HG03558 (cell line): ENCODE data around the gene STK16.

Experiments
- ATAC-seq: cut with Tn5 transposase; IDR thresholded peaks from one replicate; pipeline ENCODE4 v1.9.1; 2021; ENCODE audit warnings: moderate number of reproducible peaks; ENCODE audit not compliant: unreplicated experiment; ENCODE audit errors: extremely low read depth

STK16 gene

GRCh38 chr2:219261024-219261855 is 16.0 kb downstream of the STK16 start:
- no peak for ATAC-seq

- no peak for ATAC-seq
Observed at GRCh38 chr2:219266232-219266631, 21.0 kb downstream of the STK16 start.

GRCh38 chr2:219266886-219267285 is 21.6 kb downstream of the STK16 start:
- ATAC-seq = no peak

- no peak for ATAC-seq
Observed at GRCh38 chr2:219268294-219268693, 23.0 kb downstream of the STK16 start.

GRCh38 chr2:219269362-219270054 is 24.2 kb downstream of the STK16 start:
- no peak for ATAC-seq

- ATAC-seq = no peak
Observed at GRCh38 chr2:219270055-219270372, 24.7 kb downstream of the STK16 start.

- no peak for ATAC-seq
Observed at GRCh38 chr2:219271021-219271420, 25.7 kb downstream of the STK16 start.

- ATAC-seq = no peak
Observed at GRCh38 chr2:219272356-219272755, 27.1 kb downstream of the STK16 start.

- ATAC-seq = no peak
Observed at GRCh38 chr2:219272995-219273394, 27.7 kb downstream of the STK16 start.

GRCh38 chr2:219273937-219274336 is 28.7 kb downstream of the STK16 start:
- ATAC-seq = no peak

GRCh38 chr2:219274361-219274921 is 29.2 kb downstream of the STK16 start:
- no peak for ATAC-seq

GRCh38 chr2:219277703-219278654 is 32.7 kb downstream of the STK16 start:
- ATAC-seq = no peak

- no peak for ATAC-seq
Observed at GRCh38 chr2:219278655-219279150, 33.4 kb downstream of the STK16 start.

- peak; percentile 77 for ATAC-seq
Observed at GRCh38 chr2:219279151-219279915, 34.1 kb downstream of the STK16 start, which contains the start of gene DNAJB2. Gene DNAJB2 (plus strand): TSS chr2:219279366. CDS start chr2:219279834, 468 bp downstream.

GRCh38 chr2:219279916-219280516 is 34.7 kb downstream of the STK16 start:
- no peak for ATAC-seq

GRCh38 chr2:219280651-219281050 is 35.4 kb downstream of the STK16 start:
- no peak for ATAC-seq

- no peak for ATAC-seq
Observed at GRCh38 chr2:219281588-219281987, 36.3 kb downstream of the STK16 start.

- ATAC-seq = no peak
Observed at GRCh38 chr2:219282375-219282774, 37.1 kb downstream of the STK16 start.
